ENCODE results near the gene ADAMTSL4. TPM values are rescaled to one million over a fixed set of nuclear protein-coding genes. Genes with fewer than 3 reads are reported as not detected.

Gene ADAMTSL4
- total and polyA plus RNA-seq, 9 of the 15 experiments (the other 6 are each of a cell fraction or from before 2014, with no cell fraction given): 12.7 to 212 (median 35.6) TPM

DNA sequence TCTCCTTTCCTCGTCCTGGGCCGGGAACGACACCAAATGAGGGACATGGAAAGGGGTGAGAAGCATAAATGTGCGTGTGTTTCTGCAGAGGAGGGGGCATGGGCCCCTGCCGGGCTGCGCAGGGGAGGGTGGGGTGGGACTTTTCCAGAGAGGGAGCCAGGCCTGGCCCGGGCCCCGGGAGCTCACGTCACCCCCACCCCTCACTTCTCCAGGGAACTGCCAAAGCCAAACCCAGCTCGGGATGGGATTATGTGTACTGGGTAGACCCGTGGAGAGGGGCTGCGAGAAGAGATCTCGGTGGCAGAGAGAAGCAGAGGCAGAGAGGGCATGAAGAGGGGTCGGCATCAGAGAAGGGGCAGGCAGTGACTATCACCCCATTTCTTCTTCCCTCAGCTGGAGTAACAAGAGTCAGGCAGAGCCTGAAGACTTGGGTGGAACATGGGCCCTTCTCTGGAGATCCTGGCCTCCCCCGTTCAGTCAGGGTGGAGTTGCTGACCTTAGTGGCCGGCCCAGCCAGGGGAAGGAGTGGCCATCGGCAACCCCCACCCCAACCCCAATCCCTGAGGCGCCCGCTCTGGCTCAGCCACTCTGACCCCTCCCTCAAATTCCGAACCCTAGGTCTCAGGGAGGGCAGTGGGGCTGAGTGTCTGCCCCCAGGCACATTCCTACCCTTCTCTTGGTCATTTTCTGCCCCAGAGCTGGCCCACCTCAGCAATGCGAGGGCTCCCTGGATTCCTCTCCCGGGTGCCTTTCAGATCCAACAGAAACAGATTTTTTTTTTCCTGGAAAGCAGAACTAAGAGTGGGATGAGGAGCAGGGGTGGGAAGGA, 1.2 kb downstream of the ADAMTSL4 start (continued):
- TF ChIP-seq NRF1 (conservative IDR thresholded peaks at IDR 0.05 in 1 of 2, IDR thresholded peaks at IDR 0.05 in 1 of 2) (peak in 1 of 2 experiments; percentile 38; a peak in 3 of 4 replicates), HMG20B (CRISPR knock-in tag; IDR thresholded peaks at IDR 0.05) (no peak), SUPT5H (IDR thresholded peaks at IDR 0.05) (peak; percentile 61), SIN3A (IDR thresholded peaks at IDR 0.05; ENCODE audit: borderline replicate concordance in 2 of 2, control insufficient read depth in 1 of 2, low read depth in 2 of 2, low read length in 2 of 2) (0 out of 4 replicates have a peak, but pooled peaks of 1 of the 2 experiments have one; percentile 39), ZBTB7A (IDR thresholded peaks at IDR 0.05; ENCODE audit: borderline replicate concordance, control insufficient read depth, low read depth, low read length) (peak; percentile 11; the same call in 1 of the 2 replicates), TAF1 (IDR thresholded peaks at IDR 0.05; ENCODE audit: control insufficient read depth, extremely low read depth, insufficient read depth, low read length, severe bottlenecking) (peak; percentile 12), NONO (IDR thresholded peaks at IDR 0.05; ENCODE audit: low read depth in 2 of 2, low read length in 1 of 2) (no peak), ARID1B (IDR thresholded peaks at IDR 0.05) (0 out of 2 replicates have a peak, but pooled peaks have one; percentile 17), GABPB1 (CRISPR knock-in tag; IDR thresholded peaks at IDR 0.05) (peak; percentile 44; the same call in 1 of the 2 replicates), PHF8 (IDR thresholded peaks at IDR 0.05; ENCODE audit: borderline replicate concordance, low read length) (peak; percentile 17; the same call in 1 of the 2 replicates), FOSL1 (tag; conservative IDR thresholded peaks at IDR 0.05) (no peak), SAP30 (IDR thresholded peaks at IDR 0.05; ENCODE audit: borderline replicate concordance, insufficient read depth, low read depth, low read length, poor library complexity, severe bottlenecking) (peak; percentile 26), SRF (CRISPR knock-in tag; IDR thresholded peaks at IDR 0.05) (peak in 1 of 2 experiments; percentile 50; a peak in 1 of 4 replicates), TBL1XR1 (IDR thresholded peaks at IDR 0.05; ENCODE audit: low read length in 2 of 2) (no peak), POLR2AphosphoS2 (IDR thresholded peaks at IDR 0.05; ENCODE audit: low read length) (0 out of 2 replicates have a peak, but pooled peaks have one; percentile 46), MYC (IDR thresholded peaks at IDR 0.05; ENCODE audit: low read depth, low read length) (no peak), MYC (CRISPR knock-in tag; IDR thresholded peaks at IDR 0.05; ENCODE audit: borderline replicate concordance, low read depth) (no peak), MAZ (CRISPR knock-in tag; conservative IDR thresholded peaks at IDR 0.05 in 1 of 2, IDR thresholded peaks at IDR 0.05 in 1 of 2) (peak in 1 of 2 experiments; percentile 62; a peak in 2 of 4 replicates)
- TF ChIP-seq, protein P1, sequence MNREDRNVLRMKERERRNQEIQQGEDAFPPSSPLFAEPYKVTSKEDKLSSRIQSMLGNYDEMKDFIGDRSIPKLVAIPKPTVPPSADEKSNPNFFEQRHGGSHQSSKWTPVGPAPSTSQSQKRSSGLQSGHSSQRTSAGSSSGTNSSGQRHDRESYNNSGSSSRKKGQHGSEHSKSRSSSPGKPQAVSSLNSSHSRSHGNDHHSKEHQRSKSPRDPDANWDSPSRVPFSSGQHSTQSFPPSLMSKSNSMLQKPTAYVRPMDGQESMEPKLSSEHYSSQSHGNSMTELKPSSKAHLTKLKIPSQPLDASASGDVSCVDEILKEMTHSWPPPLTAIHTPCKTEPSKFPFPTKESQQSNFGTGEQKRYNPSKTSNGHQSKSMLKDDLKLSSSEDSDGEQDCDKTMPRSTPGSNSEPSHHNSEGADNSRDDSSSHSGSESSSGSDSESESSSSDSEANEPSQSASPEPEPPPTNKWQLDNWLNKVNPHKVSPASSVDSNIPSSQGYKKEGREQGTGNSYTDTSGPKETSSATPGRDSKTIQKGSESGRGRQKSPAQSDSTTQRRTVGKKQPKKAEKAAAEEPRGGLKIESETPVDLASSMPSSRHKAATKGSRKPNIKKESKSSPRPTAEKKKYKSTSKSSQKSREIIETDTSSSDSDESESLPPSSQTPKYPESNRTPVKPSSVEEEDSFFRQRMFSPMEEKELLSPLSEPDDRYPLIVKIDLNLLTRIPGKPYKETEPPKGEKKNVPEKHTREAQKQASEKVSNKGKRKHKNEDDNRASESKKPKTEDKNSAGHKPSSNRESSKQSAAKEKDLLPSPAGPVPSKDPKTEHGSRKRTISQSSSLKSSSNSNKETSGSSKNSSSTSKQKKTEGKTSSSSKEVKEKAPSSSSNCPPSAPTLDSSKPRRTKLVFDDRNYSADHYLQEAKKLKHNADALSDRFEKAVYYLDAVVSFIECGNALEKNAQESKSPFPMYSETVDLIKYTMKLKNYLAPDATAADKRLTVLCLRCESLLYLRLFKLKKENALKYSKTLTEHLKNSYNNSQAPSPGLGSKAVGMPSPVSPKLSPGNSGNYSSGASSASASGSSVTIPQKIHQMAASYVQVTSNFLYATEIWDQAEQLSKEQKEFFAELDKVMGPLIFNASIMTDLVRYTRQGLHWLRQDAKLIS (CRISPR knock-in tag; IDR thresholded peaks at IDR 0.05): 0 out of 2 replicates have a peak, but pooled peaks have one; percentile 22
- TF ChIP-seq, protein P2, sequence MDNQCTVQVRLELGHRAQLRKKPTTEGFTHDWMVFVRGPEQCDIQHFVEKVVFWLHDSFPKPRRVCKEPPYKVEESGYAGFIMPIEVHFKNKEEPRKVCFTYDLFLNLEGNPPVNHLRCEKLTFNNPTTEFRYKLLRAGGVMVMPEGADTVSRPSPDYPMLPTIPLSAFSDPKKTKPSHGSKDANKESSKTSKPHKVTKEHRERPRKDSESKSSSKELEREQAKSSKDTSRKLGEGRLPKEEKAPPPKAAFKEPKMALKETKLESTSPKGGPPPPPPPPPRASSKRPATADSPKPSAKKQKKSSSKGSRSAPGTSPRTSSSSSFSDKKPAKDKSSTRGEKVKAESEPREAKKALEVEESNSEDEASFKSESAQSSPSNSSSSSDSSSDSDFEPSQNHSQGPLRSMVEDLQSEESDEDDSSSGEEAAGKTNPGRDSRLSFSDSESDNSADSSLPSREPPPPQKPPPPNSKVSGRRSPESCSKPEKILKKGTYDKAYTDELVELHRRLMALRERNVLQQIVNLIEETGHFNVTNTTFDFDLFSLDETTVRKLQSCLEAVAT (IDR thresholded peaks at IDR 0.05): peak in 1 of 2 experiments; percentile 53; a peak in 2 of 4 replicates

Measured in K562 (cell line).